ENCODE measurements around the gene RIT2. TPM values are rescaled to one million over a fixed set of nuclear protein-coding genes. Genes with fewer than 3 reads are reported as not detected.
A peak's percentile ranks its signal among the peaks of the same experiment; 100 is the strongest.

RIT2 gene
- polyA plus RNA-seq, 1 of the 3 experiments (the other 2 are of a cell fraction) = not detected

DNA sequence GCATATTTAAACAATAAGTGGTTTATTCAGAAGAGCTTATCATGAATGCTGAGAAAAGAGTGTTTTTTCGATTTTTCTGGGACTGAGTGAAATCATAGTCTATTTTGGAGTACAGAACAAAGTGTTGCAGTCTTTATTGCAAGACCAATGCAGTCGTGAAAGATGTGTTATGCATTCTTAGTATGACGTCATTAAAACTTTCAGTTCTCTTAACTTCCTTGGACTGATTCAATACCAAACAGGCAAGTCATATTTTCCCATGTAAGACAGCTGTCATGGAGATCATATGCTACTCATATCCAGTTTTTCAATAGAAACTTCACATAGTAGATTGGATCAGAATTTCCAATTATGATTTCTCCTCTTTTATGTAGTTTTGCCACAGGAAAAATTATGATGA is 92.6 kb downstream of the RIT2 start:
- H3K4me3 ChIP-seq (ENCODE audit: low read depth in 2 of 2, low read length in 1 of 2) = no peak overlapping the region
- DNase-seq = no peak
- CTCF ChIA-PET = interaction anchor here (1.7 kb wide), 2 partner anchors 17 to 108 kb away, joined by 3 to 4 read pairs; no protein-coding TSS in a partner anchor
- no peaks in the 10 kb centered on the region for H3F3A ChIP-seq (replicated peaks; ENCODE audit: insufficient read depth)
- POLR2A ChIA-PET = no interaction called here
- no peak overlapping the region for H3K9ac ChIP-seq
- H3K27me3 ChIP-seq (ENCODE audit: insufficient read depth) = no peaks in the 10 kb centered on the region
- no peaks in the 10 kb centered on the region; a peak in 2 of 4 replicates for H3K4me1 ChIP-seq (ENCODE audit: control insufficient read depth in 1 of 2, insufficient read depth in 2 of 2, low read depth in 1 of 2, low read length in 1 of 2)
- H3K79me2 ChIP-seq (ENCODE audit: insufficient read depth) = no peaks in the 10 kb centered on the region
- TF ChIP-seq TAF1 (IDR thresholded peaks at IDR 0.05; ENCODE audit: borderline replicate concordance, low read depth, low read length) (no peak), FOXM1 (IDR thresholded peaks at IDR 0.05; ENCODE audit: low read depth) (no peak), JUND (IDR thresholded peaks at IDR 0.05) (no peak), GABPA (IDR thresholded peaks at IDR 0.05; ENCODE audit: low read depth) (no peak), IRF3 (IDR thresholded peaks at IDR 0.05; ENCODE audit: low read depth, low read length) (no peak), RFX5 (IDR thresholded peaks at IDR 0.05; ENCODE audit: low read length) (no peak), FOXJ3 (CRISPR knock-in tag; IDR thresholded peaks at IDR 0.05) (no peak), CHD2 (IDR thresholded peaks at IDR 0.05; ENCODE audit: low read length, partially characterized antibody) (no peak), POLR2AphosphoS5 (IDR thresholded peaks at IDR 0.05; ENCODE audit: low read depth, low read length) (no peak), MXI1 (IDR thresholded peaks at IDR 0.05; ENCODE audit: low read depth, low read length) (no peak), EZH2phosphoT487 (IDR thresholded peaks at IDR 0.05; ENCODE audit: borderline replicate concordance, low read depth) (no peak), RAD21 (IDR thresholded peaks at IDR 0.05; ENCODE audit: low read length) (no peak), CTCF (IDR thresholded peaks at IDR 0.05) (no peak), NFIC (IDR thresholded peaks at IDR 0.05; ENCODE audit: borderline replicate concordance) (no peak)
- H3K9me3 ChIP-seq = no peaks in the 10 kb centered on the region
- WGBS (ENCODE audit: low lambda C conversion rate) = 53% methylated on average over 3 of the region's 3 CpGs
- H2AFZ ChIP-seq (ENCODE audit: low read depth) = no peak overlapping the region
- no peaks in the 10 kb centered on the region for H3K9me2 ChIP-seq
- H3K27ac ChIP-seq (ENCODE audit: low read depth in 2 of 2, low read length in 1 of 2) = no peak overlapping the region
- no peak overlapping the region for H3K4me2 ChIP-seq
- no peaks in the 10 kb centered on the region for H4K20me1 ChIP-seq (ENCODE audit: insufficient read depth)
- no peaks in the 10 kb centered on the region for H3K36me3 ChIP-seq (replicated peaks in 1 of 2; ENCODE audit: control insufficient read depth in 1 of 2, insufficient read depth in 2 of 2, low read length in 1 of 2)

- H3K9me2 ChIP-seq = no peaks in the 10 kb centered on the region
- POLR2A ChIA-PET = no interaction called here
- WGBS (ENCODE audit: low lambda C conversion rate) = 24% methylated on average over 1 of the region's 1 CpG
Measured at GRCh38 chr18:43017622-43018021, 97.9 kb downstream of the RIT2 start.

More at GRCh38 chr18:43017622-43018021, 97.9 kb downstream of the RIT2 start:
- no peak overlapping the region for H3K27ac ChIP-seq (ENCODE audit: low read depth in 2 of 2, low read length in 1 of 2)
- H3K9me3 ChIP-seq = no peaks in the 10 kb centered on the region
- H3K4me2 ChIP-seq = no peak overlapping the region
- CTCF ChIA-PET = interaction anchor here (0.9 to 1.2 kb wide), 2 partner anchors 10 to 903 kb away, joined by 3 to 4 read pairs; no protein-coding TSS in a partner anchor
- no peaks in the 10 kb centered on the region for H3F3A ChIP-seq (replicated peaks; ENCODE audit: insufficient read depth)
- H4K20me1 ChIP-seq (ENCODE audit: insufficient read depth) = no peaks in the 10 kb centered on the region
- TF ChIP-seq EP300 (IDR thresholded peaks at IDR 0.05; ENCODE audit: borderline replicate concordance in 1 of 2, low read depth in 1 of 2, low read length in 1 of 2) = peak in 1 of 2 experiments; percentile 72; a peak in 2 of 4 replicates
- 0 out of 2 replicates have a peak, but pooled peaks have one; percentile 43 for TF ChIP-seq GATA2 (CRISPR knock-in tag; IDR thresholded peaks at IDR 0.05)
- TF ChIP-seq CHD2 (IDR thresholded peaks at IDR 0.05; ENCODE audit: low read length, partially characterized antibody) = peak; percentile 25
- TF ChIP-seq FOXJ3 (CRISPR knock-in tag; IDR thresholded peaks at IDR 0.05) = no peak
- TF ChIP-seq NFIC (IDR thresholded peaks at IDR 0.05; ENCODE audit: borderline replicate concordance) = no peak
- H3K4me3 ChIP-seq (ENCODE audit: low read depth in 2 of 2, low read length in 1 of 2) = no peak overlapping the region
- no peak overlapping the region for H2AFZ ChIP-seq (ENCODE audit: low read depth)
- H3K4me1 ChIP-seq (ENCODE audit: control insufficient read depth in 1 of 2, insufficient read depth in 2 of 2, low read depth in 1 of 2, low read length in 1 of 2) = no peaks in the 10 kb centered on the region; a peak in 2 of 4 replicates
- peak; percentile 2 for DNase-seq
- no peaks in the 10 kb centered on the region for H3K36me3 ChIP-seq (replicated peaks in 1 of 2; ENCODE audit: control insufficient read depth in 1 of 2, insufficient read depth in 2 of 2, low read length in 1 of 2)
- no peak overlapping the region for H3K9ac ChIP-seq
- H3K27me3 ChIP-seq (ENCODE audit: insufficient read depth) = no peaks in the 10 kb centered on the region
- no peaks in the 10 kb centered on the region for H3K79me2 ChIP-seq (ENCODE audit: insufficient read depth)
